HepG2 (cell line): ENCODE data around the gene EFCAB8. TPM values are rescaled to one million over a fixed set of nuclear protein-coding genes. Genes with fewer than 3 reads are reported as not detected.

Experiments used
- ATAC-seq: fragments of 200-7000 bp; cut with Tn5 transposase; 3 replicates; pipeline ENCODE4 v1.9.1; 2020; ENCODE audit warnings: mild to moderate bottlenecking, moderate library complexity
- BruUV-seq: library from RNA; stranded (reverse); fragments of 400-500 nt; replicated peaks from 2 replicates; lab custom pipeline; 2021; lab: Mats Ljungman, UMichigan
- CTCF ChIA-PET: fragments of 300-600 bp; formaldehyde crosslinking; extraction: SDS; loops from one replicate; lab custom pipeline; 2021; ENCODE audit warnings: low total read pairs, inconsistent platforms, low intra/inter-chr PET ratio; lab: Yijun Ruan, JAX
- POLR2A ChIA-PET: fragments of 350-600 bp; sonication (Branson Sonifier 250); formaldehyde crosslinking; loops from one replicate; lab custom pipeline; 2020; ENCODE audit warnings: antibody characterized with exemption, inconsistent platforms; lab: Yijun Ruan, JAX
- DNase-seq: peaks from one replicate; pipeline ENCODE4 v3.0.0-alpha.2; 2015; ENCODE audit warnings: low spot score
- FAIRE-seq: peaks from 3 replicates; lab custom pipeline; 2011; peaks lifted over from hg19 to GRCh38; lab: Jason Lieb, UNC
- H2AFZ ChIP-seq: one replicate; pipeline ENCODE4 v1.6.1; 2011; ENCODE audit warnings: low read length, inconsistent platforms
- H3K27ac ChIP-seq: fragments of 300-600 bp; 3 replicates; pipeline ENCODE4 v1.8.0; 2011; ENCODE audit warnings: mixed run types, mild to moderate bottlenecking, mixed read lengths, low read length, inconsistent platforms; ENCODE audit not compliant: insufficient read depth; ENCODE audit errors: extremely low read length
- H3K27me3 ChIP-seq, 2 experiments: fragments of 200-600 bp in 1 of 2; 2 replicates in 1 of 2; 3 replicates in 1 of 2; pipeline versions ENCODE4 v1.6.0 to v1.8.0; 2011; ENCODE audit warnings: low read length in 2 of 2, mild to moderate bottlenecking in 2 of 2, moderate library complexity in 2 of 2, inconsistent platforms in 1 of 2; ENCODE audit not compliant: insufficient read depth in 2 of 2, control insufficient read depth in 1 of 2
- H3K36me3 ChIP-seq, 2 experiments: fragments of 200-600 bp in 1 of 2; replicated peaks in 1 of 2; 2 replicates in 1 of 2; 3 replicates in 1 of 2; pipeline versions ENCODE4 v1.5.1 to v1.8.0; 2011; ENCODE audit warnings: low read length in 2 of 2, inconsistent platforms in 1 of 2; ENCODE audit not compliant: insufficient read depth in 2 of 2, control insufficient read depth in 1 of 2
- H3K4me1 ChIP-seq: 2 replicates; pipeline ENCODE4 v1.5.1; 2012; ENCODE audit warnings: low read length, inconsistent platforms; ENCODE audit not compliant: insufficient read depth
- H3K4me2 ChIP-seq: 2 replicates; pipeline ENCODE4 v1.6.0; 2011; ENCODE audit warnings: low read depth, low read length, inconsistent platforms
- H3K4me3 ChIP-seq, 3 experiments: fragments of 200-600 bp in 1 of 3; sonication (generic), shearing (Covaris generic) in 1 of 3; replicated peaks in 1 of 3; 2 replicates each; pipeline ENCODE4 v1.5.1; 2011 to 2016; ENCODE audit warnings: low read length in 3 of 3, inconsistent platforms in 2 of 3, low read depth in 2 of 3, mild to moderate bottlenecking in 2 of 3, control low read depth in 1 of 3, mixed read lengths in 1 of 3; ENCODE audit not compliant: insufficient read depth in 1 of 3
- H3K79me2 ChIP-seq: one replicate; pipeline ENCODE4 v1.6.1; 2011; ENCODE audit warnings: low read length, inconsistent platforms; ENCODE audit not compliant: insufficient read depth
- H3K9ac ChIP-seq: 2 replicates; pipeline ENCODE4 v1.6.0; 2011; ENCODE audit warnings: mild to moderate bottlenecking, low read depth, low read length, inconsistent platforms; ENCODE audit not compliant: insufficient read depth
- H3K9me3 ChIP-seq: 2 replicates; pipeline ENCODE4 v1.5.1; 2012; ENCODE audit warnings: mild to moderate bottlenecking, low read length
- H4K20me1 ChIP-seq: 2 replicates; pipeline ENCODE4 v1.6.0; 2011; ENCODE audit warnings: inconsistent platforms, mild to moderate bottlenecking, low read length, moderate library complexity; ENCODE audit not compliant: insufficient read depth
- KDM6A ChIP-seq: IDR thresholded peaks from 2 replicates; pipeline ENCODE4 v1.6.1; 2016; ENCODE audit warnings: low read depth
- NR2C2 ChIP-seq: sonication (generic); formaldehyde crosslinking; IDR thresholded peaks from 2 replicates; pipeline ENCODE4 v1.4.0; 2020; ENCODE audit warnings: missing genetic modification reagents, mild to moderate bottlenecking, moderate library complexity, borderline replicate concordance
- ZBTB14 ChIP-seq: sonication (generic); formaldehyde crosslinking; IDR thresholded peaks from 2 replicates; pipeline ENCODE4 v1.4.0; 2020; ENCODE audit warnings: missing genetic modification reagents
- ZNF460 ChIP-seq: sonication (generic); formaldehyde crosslinking; IDR thresholded peaks from 2 replicates; pipeline ENCODE4 v1.5.1; 2020; ENCODE audit warnings: missing genetic modification reagents, mild to moderate bottlenecking, borderline replicate concordance
- ZNF597 ChIP-seq: sonication (generic); formaldehyde crosslinking; IDR thresholded peaks from 2 replicates; pipeline ENCODE4 v1.5.0; 2020; ENCODE audit warnings: missing genetic modification reagents
- ZNF7 ChIP-seq: IDR thresholded peaks from 2 replicates; pipeline ENCODE4 v1.6.1; 2016; ENCODE audit warnings: missing biosample characterization, missing genetic modification reagents
- WGBS: methylation state at CpG from one replicate; pipeline ENCODE4 v1.1.6; 2017; ENCODE audit warnings: low lambda C conversion rate; 5-methylcytosine and 5-hydroxymethylcytosine counted together
- in situ Hi-C: cut with HindIII; loops from 2 replicates; pipeline ENCODE4 v1.10.0; 2017; ENCODE audit warnings: low pct_unique_long_range_greater_than_20kb; ENCODE audit not compliant: extremely low pct_ligation_motif_present
- intact Hi-C: fragments of 100-400 bp; cut with micrococcal nuclease; formaldehyde crosslinking; loops from one replicate; pipeline ENCODE4 v1.10.0; 2022; ENCODE audit not compliant: unreplicated experiment
- polyA plus RNA-seq, 8 experiments: library from polyadenylated mRNA; depleted of rRNA in 3 of 8; stranded (reverse) in 7 of 8; unstranded in 1 of 8; fragments of >200 nt; fragmentation: Illumina TruSeq in 4 of 8; extraction: Trizol in 4 of 8; gene quantifications; 2 replicates each; pipeline versions ENCODE4 v1.2.1 to v1.2.3, GENCODE V29; 2011 to 2016; ENCODE audit warnings: low read depth in 4 of 8, missing spikeins in 1 of 8, mixed read lengths in 1 of 8; ENCODE audit not compliant: insufficient read depth in 1 of 8
- total RNA-seq, 5 experiments: library from RNA; depleted of rRNA; stranded (reverse); fragments of >200 nt; fragmentation: Illumina TruSeq; extraction: Trizol; gene quantifications; 2 replicates each; pipeline ENCODE4 v1.2.3, GENCODE V29; 2016; ENCODE audit warnings: low read depth in 1 of 5

EFCAB8 gene
- total and polyA plus RNA-seq, 2 of the 13 experiments (the other 11 are each of a cell fraction or from before 2014, with no cell fraction given), result 0.15 to 0.22 TPM

GRCh38 chr20:32960222-32960518 is 101.4 kb downstream of the EFCAB8 start:
- ChIA-PET POLR2A (no interaction called here), CTCF (no interaction called here)
- no peak overlapping the region for H2AFZ ChIP-seq
- no peak overlapping the region for H3K9ac ChIP-seq
- no peak overlapping the region for H3K27ac ChIP-seq
- H3K4me1 ChIP-seq, result peaks cover 7% of the 10 kb centered on the region; the same call in 1 of the 2 replicates
- FAIRE-seq (no peak), ATAC-seq (no peak), DNase-seq (no peak)
- no peaks in the 10 kb centered on the region for H3K79me2 ChIP-seq
- in situ Hi-C loops (no loop called here), intact Hi-C loops (no loop called here)
- no TSS peak for BruUV-seq
- H3K9me3 ChIP-seq, result peaks cover 6% of the 10 kb centered on the region; the same call in 1 of the 2 replicates
- H3K36me3 ChIP-seq, result no peaks in the 10 kb centered on the region
- no peak overlapping the region for H3K4me2 ChIP-seq
- peaks cover 15 to 59% of the 10 kb centered on the region in 2 experiments for H3K27me3 ChIP-seq
- H3K4me3 ChIP-seq, result no peak overlapping the region
- H4K20me1 ChIP-seq, result no peaks in the 10 kb centered on the region
- no peak for TF ChIP-seq NR2C2 (CRISPR knock-in tag)
- no peak for TF ChIP-seq ZNF460 (CRISPR knock-in tag)
- no peak for TF ChIP-seq ZNF597

GRCh38 chr20:32960849-32961731 is 102.4 kb downstream of the EFCAB8 start:
- Histone ChIP-seq H3K9me3 (peaks cover 6% of the 10 kb centered on the region; the same call in 1 of the 2 replicates), H3K4me3 (no peak overlapping the region), H3K27ac (no peak overlapping the region), H2AFZ (no peak overlapping the region), H3K36me3 (no peaks in the 10 kb centered on the region), H3K4me1 (peaks cover 7% of the 10 kb centered on the region; the same call in 1 of the 2 replicates), H3K79me2 (no peaks in the 10 kb centered on the region), H3K4me2 (no peak overlapping the region), H3K9ac (no peak overlapping the region), H4K20me1 (no peaks in the 10 kb centered on the region), H3K27me3 (peaks cover 15 to 69% of the 10 kb centered on the region in 2 experiments)
- ChIA-PET POLR2A (no interaction called here), CTCF (no interaction called here)
- ATAC-seq, result peak; percentile 38
- intact Hi-C loops, result no loop called here
- no peak for FAIRE-seq
- 34% methylated on average over 28 of the region's 28 CpGs for WGBS
- BruUV-seq, result no TSS peak
- DNase-seq, result no peak
- in situ Hi-C loops, result no loop called here
- TF ChIP-seq KDM6A (CRISPR knock-in tag) (no peak), ZNF7 (no peak), ZBTB14 (CRISPR knock-in tag) (no peak)
